ENCODE data around the gene ABAT. TPM values are rescaled to one million over a fixed set of nuclear protein-coding genes. Genes with fewer than 3 reads are reported as not detected.

Gene ABAT
- total RNA-seq, 1 experiment from 2014 or later: 4.7 TPM

DNA sequence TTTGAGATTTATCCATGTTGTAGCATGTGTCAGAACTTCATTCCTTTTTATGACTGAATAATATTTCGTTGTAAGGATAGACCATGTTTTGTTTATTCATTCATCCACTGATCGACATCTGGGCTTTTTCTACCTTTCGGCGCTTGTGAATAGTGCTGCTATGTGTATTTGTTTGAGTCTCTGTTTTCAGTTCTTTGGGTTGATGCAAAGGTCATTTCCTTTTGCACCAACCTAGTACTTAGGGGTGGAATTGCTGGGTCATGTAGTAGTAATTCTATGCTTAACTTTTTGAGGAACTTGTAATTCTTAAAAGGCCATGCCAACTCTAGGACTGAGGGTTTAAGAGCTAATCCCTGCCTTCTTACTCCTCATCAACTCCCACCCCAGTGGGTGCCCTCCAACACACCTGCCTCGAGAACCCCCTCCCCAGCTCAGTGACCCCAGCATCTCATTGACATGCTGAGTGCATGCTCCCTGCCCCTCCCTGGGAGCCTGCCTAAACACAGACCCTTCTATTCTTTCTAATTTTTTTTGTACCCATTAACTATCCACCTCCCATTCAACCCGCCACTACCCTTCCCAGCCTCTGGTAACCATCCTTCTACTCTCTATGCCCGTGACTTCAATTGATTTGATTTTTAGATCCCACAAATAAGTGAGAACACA is 51.2 kb downstream of the ABAT start:
- H3K9me2 ChIP-seq (ENCODE audit: insufficient read depth): no peaks in the 10 kb centered on the region
- H3K36me3 ChIP-seq (ENCODE audit: control insufficient read depth in 1 of 2, insufficient read depth in 2 of 2, low read length in 2 of 2): no peaks in the 10 kb centered on the region
- no peak overlapping the region for H3K4me3 ChIP-seq (replicated peaks in 1 of 2; ENCODE audit: low read depth in 1 of 2, low read length in 2 of 2)
- POLR2A ChIA-PET: no interaction called here
- RAD21 ChIA-PET (ENCODE audit: low non-redundant PET in 1 of 2, low total read pairs in 2 of 2, uncharacterized antibody in 2 of 2, unreplicated experiment in 2 of 2): no interaction called here
- no peaks in the 10 kb centered on the region for H3K27me3 ChIP-seq (ENCODE audit: insufficient read depth, low read length)
- H3K4me1 ChIP-seq (ENCODE audit: control insufficient read depth in 1 of 2, insufficient read depth in 2 of 2, low read length in 2 of 2): no peaks in the 10 kb centered on the region
- H2AFZ ChIP-seq (ENCODE audit: low read depth, low read length, poor library complexity, severe bottlenecking): no peak overlapping the region
- no peak overlapping the region for H3K27ac ChIP-seq (ENCODE audit: low read depth, low read length)
- TF ChIP-seq POLR2AphosphoS5 (IDR thresholded peaks at IDR 0.05; ENCODE audit: low read depth, low read length) (no peak), ELF1 (IDR thresholded peaks at IDR 0.05; ENCODE audit: borderline replicate concordance, low read depth) (no peak), SP1 (IDR thresholded peaks at IDR 0.05; ENCODE audit: low read depth) (no peak), SRF (IDR thresholded peaks at IDR 0.05; ENCODE audit: low read depth) (no peak), JUND (IDR thresholded peaks at IDR 0.05) (no peak), EZH2phosphoT487 (IDR thresholded peaks at IDR 0.05; ENCODE audit: borderline replicate concordance) (no peak), CEBPB (IDR thresholded peaks at IDR 0.05; ENCODE audit: low read depth) (no peak), CBX3 (IDR thresholded peaks at IDR 0.05; ENCODE audit: low read depth) (no peak), FOSL1 (IDR thresholded peaks at IDR 0.05; ENCODE audit: low read depth) (no peak), REST (IDR thresholded peaks at IDR 0.05; ENCODE audit: low read depth) (no peak), EGR1 (IDR thresholded peaks at IDR 0.05; ENCODE audit: low read depth) (no peak)
- TF ChIP-seq, protein P1, sequence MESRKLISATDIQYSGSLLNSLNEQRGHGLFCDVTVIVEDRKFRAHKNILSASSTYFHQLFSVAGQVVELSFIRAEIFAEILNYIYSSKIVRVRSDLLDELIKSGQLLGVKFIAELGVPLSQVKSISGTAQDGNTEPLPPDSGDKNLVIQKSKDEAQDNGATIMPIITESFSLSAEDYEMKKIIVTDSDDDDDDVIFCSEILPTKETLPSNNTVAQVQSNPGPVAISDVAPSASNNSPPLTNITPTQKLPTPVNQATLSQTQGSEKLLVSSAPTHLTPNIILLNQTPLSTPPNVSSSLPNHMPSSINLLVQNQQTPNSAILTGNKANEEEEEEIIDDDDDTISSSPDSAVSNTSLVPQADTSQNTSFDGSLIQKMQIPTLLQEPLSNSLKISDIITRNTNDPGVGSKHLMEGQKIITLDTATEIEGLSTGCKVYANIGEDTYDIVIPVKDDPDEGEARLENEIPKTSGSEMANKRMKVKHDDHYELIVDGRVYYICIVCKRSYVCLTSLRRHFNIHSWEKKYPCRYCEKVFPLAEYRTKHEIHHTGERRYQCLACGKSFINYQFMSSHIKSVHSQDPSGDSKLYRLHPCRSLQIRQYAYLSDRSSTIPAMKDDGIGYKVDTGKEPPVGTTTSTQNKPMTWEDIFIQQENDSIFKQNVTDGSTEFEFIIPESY (IDR thresholded peaks at IDR 0.05; ENCODE audit: extremely low read depth, insufficient replicate concordance, low read length): no peak
- no peak overlapping the region for H3K9ac ChIP-seq (ENCODE audit: low read length)
- intact Hi-C loops (cut with micrococcal nuclease): no loop called here
- ATAC-seq (no peak), DNase-seq (ENCODE audit: low read depth, low spot score) (no peak)
- BruUV-seq (replicated peaks): no TSS peak
- H4K20me1 ChIP-seq (ENCODE audit: insufficient read depth): no peaks in the 10 kb centered on the region
- CTCF ChIA-PET: no interaction called here
- no peaks in the 10 kb centered on the region for H3K9me3 ChIP-seq (ENCODE audit: control insufficient read depth in 1 of 2, insufficient read depth in 1 of 2, low read depth in 1 of 2, low read length in 2 of 2)
- no peak overlapping the region for H3K4me2 ChIP-seq (ENCODE audit: low read length)
- H3K79me2 ChIP-seq (ENCODE audit: insufficient read depth, low read length): no peaks in the 10 kb centered on the region
